GM12878 (cell line): ENCODE results near the gene GIMAP8. TPM values are rescaled to one million over a fixed set of nuclear protein-coding genes. Genes with fewer than 3 reads are reported as not detected.

ENCODE experiments used
- ATAC-seq: fragments of 200-7000 bp; cut with Tn5 transposase; 3 replicates; pipeline ENCODE4 v1.9.1; 2020; ENCODE audit warnings: mild to moderate bottlenecking, moderate library complexity
- BruUV-seq: library from RNA; stranded (reverse); fragments of 400-500 nt; replicated peaks from 2 replicates; lab custom pipeline; 2021; lab: Mats Ljungman, UMichigan
- CTCF ChIA-PET: fragments of 300-600 bp; sonication (Branson Sonifier 250); formaldehyde crosslinking; extraction: SDS; loops from one replicate; lab custom pipeline; 2021; ENCODE audit warnings: inconsistent platforms; lab: Yijun Ruan, JAX
- POLR2A ChIA-PET: fragments of 350-600 bp; formaldehyde crosslinking; extraction: SDS; loops from one replicate; lab custom pipeline; 2021; ENCODE audit warnings: inconsistent platforms; lab: Charles Lee
- RAD21 ChIA-PET: fragments of 300-600 bp; sonication (Branson Sonifier 250); formaldehyde crosslinking; loops from one replicate; lab custom pipeline; 2023; ENCODE audit warnings: antibody characterized with exemption; ENCODE audit not compliant: unreplicated experiment; lab: Charles Lee
- SMC1A ChIA-PET: fragments of 300-600 bp; sonication (Branson Sonifier 250); formaldehyde crosslinking; loops from one replicate; lab custom pipeline; 2023; ENCODE audit not compliant: unreplicated experiment, uncharacterized antibody; lab: Charles Lee
- DNase-seq: peaks from one replicate; pipeline ENCODE4 v3.0.0-alpha.2; 2011; ENCODE audit warnings: low read depth, low spot score
- FAIRE-seq: peaks from 3 replicates; lab custom pipeline; 2011; peaks lifted over from hg19 to GRCh38; lab: Jason Lieb, UNC
- H2AFZ ChIP-seq: 2 replicates; pipeline ENCODE4 v1.6.0; 2011; ENCODE audit warnings: low read depth, low read length, control low read depth; ENCODE audit not compliant: control insufficient read depth
- H3K27ac ChIP-seq: 2 replicates; pipeline ENCODE4 v1.5.1; 2011; ENCODE audit warnings: control low read depth; ENCODE audit not compliant: control insufficient read depth, insufficient read depth
- H3K27me3 ChIP-seq, 2 experiments: replicated peaks in 1 of 2; 2 replicates each; pipeline versions ENCODE4 v1.6.0 to v1.6.1; 2011; ENCODE audit warnings: low read length in 1 of 2; ENCODE audit not compliant: control insufficient read depth in 2 of 2, insufficient read depth in 2 of 2
- H3K36me3 ChIP-seq, 2 experiments: 2 replicates each; pipeline ENCODE4 v1.5.1; 2011; ENCODE audit warnings: low read length in 1 of 2; ENCODE audit not compliant: control insufficient read depth in 2 of 2, insufficient read depth in 2 of 2
- H3K4me1 ChIP-seq: 2 replicates; pipeline ENCODE4 v1.6.1; 2011; ENCODE audit warnings: mild to moderate bottlenecking, low read length, moderate library complexity, mixed read lengths; ENCODE audit not compliant: control insufficient read depth, insufficient read depth
- H3K4me2 ChIP-seq: 2 replicates; pipeline ENCODE4 v1.6.0; 2011; ENCODE audit warnings: control low read depth; ENCODE audit not compliant: control insufficient read depth, insufficient read depth
- H3K4me3 ChIP-seq: fragments of 200-600 bp; sonication (generic); 2 replicates; pipeline ENCODE4 v1.5.1; 2016
- H3K79me2 ChIP-seq: 2 replicates; pipeline ENCODE4 v1.6.0; 2011; ENCODE audit warnings: low read length; ENCODE audit not compliant: control insufficient read depth, insufficient read depth
- H3K9ac ChIP-seq: 2 replicates; pipeline ENCODE4 v1.8.0; 2011; ENCODE audit warnings: low read length, control low read depth, mixed read lengths; ENCODE audit not compliant: control insufficient read depth, insufficient read depth
- H3K9me3 ChIP-seq: replicated peaks from 3 replicates; pipeline ENCODE4 v1.5.1; 2011; ENCODE audit warnings: mild to moderate bottlenecking, low read length; ENCODE audit not compliant: control insufficient read depth, insufficient read depth
- H4K20me1 ChIP-seq: 2 replicates; pipeline ENCODE4 v1.6.0; 2011; ENCODE audit not compliant: control insufficient read depth, insufficient read depth
- ASH2L ChIP-seq: fragments of 300-600, 200-600 bp; sonication (generic); IDR thresholded peaks from 2 replicates; pipeline ENCODE4 v1.6.1; 2017; ENCODE audit warnings: low read depth, mild to moderate bottlenecking, borderline replicate concordance
- CBX3 ChIP-seq: fragments of 200-600 bp; sonication (generic); IDR thresholded peaks from 2 replicates; pipeline ENCODE4 v1.6.1; 2016; ENCODE audit warnings: low read depth, borderline replicate concordance
- CUX1 ChIP-seq: IDR thresholded peaks from 2 replicates; pipeline ENCODE4 v1.6.1; 2012; ENCODE audit warnings: improper control_type of control experiment, low read depth, low read length; ENCODE audit not compliant: insufficient replicate concordance
- ESRRA ChIP-seq: IDR thresholded peaks from 2 replicates; pipeline ENCODE4 v1.6.1; 2012; ENCODE audit warnings: mild to moderate bottlenecking, low read length, improper control_type of control experiment
- EZH2 ChIP-seq: IDR thresholded peaks from 2 replicates; pipeline ENCODE4 v1.6.1; 2012; ENCODE audit warnings: low read depth, mild to moderate bottlenecking, control low read depth, inconsistent platforms, low read length, borderline replicate concordance; ENCODE audit not compliant: control insufficient read depth
- FOXM1 ChIP-seq: IDR thresholded peaks from 2 replicates; pipeline ENCODE4 v1.6.1; 2012; ENCODE audit warnings: low read depth, mild to moderate bottlenecking, inconsistent platforms, low read length, moderate library complexity
- NFYA ChIP-seq: IDR thresholded peaks from 2 replicates; pipeline ENCODE4 v1.6.1; 2011; ENCODE audit warnings: low read depth, mild to moderate bottlenecking, low read length, improper control_type of control experiment, borderline replicate concordance
- NRF1 ChIP-seq: conservative IDR thresholded peaks from 2 replicates; pipeline ENCODE4 v1.6.1; 2011; ENCODE audit warnings: mild to moderate bottlenecking, low read depth, low read length, improper control_type of control experiment
- PKNOX1 ChIP-seq: fragments of 450-650 bp; IDR thresholded peaks from 2 replicates; pipeline ENCODE4 v1.6.1; 2016; ENCODE audit warnings: mild to moderate bottlenecking
- STAT1 ChIP-seq: fragments of 450-650 bp; conservative IDR thresholded peaks from 2 replicates; pipeline ENCODE4 v1.6.1; 2014; ENCODE audit warnings: antibody characterized with exemption, mild to moderate bottlenecking
- WGBS: methylation state at CpG from one replicate; pipeline ENCODE4 v1.1.6; 2016; ENCODE audit warnings: low lambda C conversion rate; ENCODE audit not compliant: insufficient replicate concordance, insufficient coverage; ENCODE audit errors: missing lambda C conversion rate; 5-methylcytosine and 5-hydroxymethylcytosine counted together
- in situ Hi-C: fragments of 300-500 bp; cut with MboI; formaldehyde crosslinking; loops from 9 replicates; pipeline ENCODE4 v1.14.3; 2018; ENCODE audit warnings: mixed read lengths
- intact Hi-C: fragments of 100-400 bp; cut with micrococcal nuclease; formaldehyde crosslinking; loops from one replicate; pipeline ENCODE4 v1.14.2; 2022; ENCODE audit not compliant: unreplicated experiment
- polyA plus RNA-seq, 11 experiments: library from polyadenylated mRNA; depleted of rRNA in 4 of 11; unstranded in 6 of 11; stranded (reverse) in 5 of 11; fragments of >200 nt; fragmentation: Nextera tagmentation in 4 of 11; fragmentation: Illumina TruSeq in 1 of 11; extraction: Ambion mirVana in 4 of 11; extraction: Trizol in 1 of 11; gene quantifications; 1 replicate in 1 of 11; 2 replicates in 10 of 11; pipeline versions ENCODE4 v1.2.1 to v1.2.3, GENCODE V29; 2011 to 2016; ENCODE audit warnings: inconsistent platforms in 2 of 11, missing spikeins in 2 of 11, low read depth in 1 of 11
- total RNA-seq, 4 experiments: library from RNA; depleted of rRNA in 3 of 4; stranded (reverse); fragments of >200 nt in 3 of 4; fragmentation: Illumina TruSeq in 1 of 4; extraction: Trizol in 1 of 4; gene quantifications; 2 replicates each; pipeline versions ENCODE4 v1.2.1 to v1.2.3, GENCODE V29; 2013 to 2021
- TF ChIP-seq, protein P1 (sequence below): fragments of 450-650 bp; IDR thresholded peaks from 2 replicates; pipeline ENCODE4 v1.6.1; 2018; ENCODE audit warnings: borderline replicate concordance, mild to moderate bottlenecking; ENCODE audit not compliant: partially characterized antibody

The GIMAP8 gene
- total and polyA plus RNA-seq, 10 of the 15 experiments (the other 5 are each of a cell fraction or from before 2014, with no cell fraction given), result 0.66 to 9.7 (median 4.7) TPM

GRCh38 chr7:150479023-150479716, 28.7 kb downstream of the GIMAP8 start:
- H3K4me1 ChIP-seq, result no peaks in the 10 kb centered on the region
- ChIA-PET POLR2A (no interaction called here), CTCF (interaction anchor here (1.1 kb wide), 1 partner anchor 276 kb away, joined by 4 read pairs; no protein-coding TSS in a partner anchor), RAD21 (no interaction called here), SMC1A (interaction anchor here (1.4 kb wide), 1 partner anchor 27 kb away, joined by 4 read pairs; no protein-coding TSS in a partner anchor)
- ATAC-seq, result no peak
- intact Hi-C loops, result no loop called here
- no peak overlapping the region for H2AFZ ChIP-seq
- BruUV-seq, result no TSS peak
- H3K4me3 ChIP-seq, result no peak overlapping the region
- in situ Hi-C loops, result no loop called here
- no peaks in the 10 kb centered on the region; the same call in 2 of the 3 replicates for H3K9me3 ChIP-seq
- no peaks in the 10 kb centered on the region for H3K27me3 ChIP-seq
- H3K4me2 ChIP-seq, result no peak overlapping the region
- no peak overlapping the region for H3K27ac ChIP-seq
- 81% methylated on average over 3 of the region's 3 CpGs for WGBS
- H4K20me1 ChIP-seq, result no peaks in the 10 kb centered on the region
- no peak overlapping the region for H3K9ac ChIP-seq
- DNase-seq, result no peak
- H3K36me3 ChIP-seq, result peaks cover 0 to 2% of the 10 kb centered on the region in 2 experiments; a peak in 2 of 4 replicates
- FAIRE-seq, result no peak
- no peaks in the 10 kb centered on the region for H3K79me2 ChIP-seq
- TF ChIP-seq NRF1, result no peak
- no peak for TF ChIP-seq FOXM1
- TF ChIP-seq STAT1, result no peak
- no peak for TF ChIP-seq ASH2L
- TF ChIP-seq ESRRA, result no peak
- no peak for TF ChIP-seq CUX1
- no peak for TF ChIP-seq EZH2
- TF ChIP-seq, protein P1, sequence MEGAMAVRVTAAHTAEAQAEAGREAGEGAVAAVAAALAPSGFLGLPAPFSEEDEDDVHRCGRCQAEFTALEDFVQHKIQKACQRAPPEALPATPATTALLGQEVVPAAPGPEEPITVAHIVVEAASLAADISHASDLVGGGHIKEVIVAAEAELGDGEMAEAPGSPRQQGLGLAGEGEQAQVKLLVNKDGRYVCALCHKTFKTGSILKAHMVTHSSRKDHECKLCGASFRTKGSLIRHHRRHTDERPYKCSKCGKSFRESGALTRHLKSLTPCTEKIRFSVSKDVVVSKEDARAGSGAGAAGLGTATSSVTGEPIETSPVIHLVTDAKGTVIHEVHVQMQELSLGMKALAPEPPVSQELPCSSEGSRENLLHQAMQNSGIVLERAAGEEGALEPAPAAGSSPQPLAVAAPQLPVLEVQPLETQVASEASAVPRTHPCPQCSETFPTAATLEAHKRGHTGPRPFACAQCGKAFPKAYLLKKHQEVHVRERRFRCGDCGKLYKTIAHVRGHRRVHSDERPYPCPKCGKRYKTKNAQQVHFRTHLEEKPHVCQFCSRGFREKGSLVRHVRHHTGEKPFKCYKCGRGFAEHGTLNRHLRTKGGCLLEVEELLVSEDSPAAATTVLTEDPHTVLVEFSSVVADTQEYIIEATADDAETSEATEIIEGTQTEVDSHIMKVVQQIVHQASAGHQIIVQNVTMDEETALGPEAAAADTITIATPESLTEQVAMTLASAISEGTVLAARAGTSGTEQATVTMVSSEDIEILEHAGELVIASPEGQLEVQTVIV, result no peak
- no peak for TF ChIP-seq CBX3
- TF ChIP-seq NFYA, result no peak
- TF ChIP-seq PKNOX1, result no peak
